IMR-90 (cell line): ENCODE data around the gene PHOSPHO1.
A peak's percentile ranks its signal among the peaks of the same experiment; 100 is the strongest.

Experiments
- CHD1 ChIP-seq: IDR thresholded peaks from 2 replicates; pipeline ENCODE4 v1.6.1; 2012; ENCODE audit warnings: low read depth, low read length, improper control_type of control experiment
- FOS ChIP-seq: fragments of 150-350 bp; IDR thresholded peaks from 2 replicates; pipeline ENCODE4 v1.6.1; 2016; ENCODE audit warnings: low read depth, low read length
- MAFK ChIP-seq: IDR thresholded peaks from 2 replicates; pipeline ENCODE4 v1.6.1; 2012; ENCODE audit warnings: low read depth, low read length, improper control_type of control experiment
- MAZ ChIP-seq: IDR thresholded peaks from 2 replicates; pipeline ENCODE4 v1.6.1; 2012; ENCODE audit warnings: low read depth, mild to moderate bottlenecking, low read length, improper control_type of control experiment, moderate library complexity, borderline replicate concordance
- POLR2A ChIP-seq: IDR thresholded peaks from 2 replicates; pipeline ENCODE4 v1.6.1; 2012; ENCODE audit warnings: mild to moderate bottlenecking, low read depth, low read length
- RAD21 ChIP-seq: IDR thresholded peaks from 2 replicates; pipeline ENCODE4 v1.6.1; 2012; ENCODE audit warnings: low read length, improper control_type of control experiment
- RCOR1 ChIP-seq: IDR thresholded peaks from 2 replicates; pipeline ENCODE4 v1.6.1; 2012; ENCODE audit warnings: mild to moderate bottlenecking, low read length, improper control_type of control experiment; ENCODE audit not compliant: insufficient replicate concordance
- RFX5 ChIP-seq: IDR thresholded peaks from 2 replicates; pipeline ENCODE4 v1.8.0; 2012; ENCODE audit warnings: low read depth, mild to moderate bottlenecking, low read length, moderate library complexity
- SMC3 ChIP-seq: fragments of 150-350 bp; IDR thresholded peaks from 2 replicates; pipeline ENCODE4 v1.6.1; 2016; ENCODE audit warnings: low read depth, mild to moderate bottlenecking, antibody characterized with exemption, low read length, moderate library complexity
- TF ChIP-seq, protein P1 (sequence below): conservative IDR thresholded peaks from 2 replicates; pipeline ENCODE4 v1.5.1; 2012; ENCODE audit warnings: mild to moderate bottlenecking, low read depth, low read length, improper control_type of control experiment
- TF ChIP-seq, protein P2 (sequence below): fragments of 150-350 bp; IDR thresholded peaks from 2 replicates; pipeline ENCODE4 v1.6.1; 2016; ENCODE audit warnings: low read depth, mild to moderate bottlenecking, low read length, moderate library complexity, borderline replicate concordance

GRCh38 chr17:49191917-49192741 is 38.5 kb downstream of the PHOSPHO1 start:
- TF ChIP-seq RAD21: no peak
- TF ChIP-seq CHD1: peak; percentile 95; the same call in 1 of the 2 replicates
- TF ChIP-seq, protein P1, sequence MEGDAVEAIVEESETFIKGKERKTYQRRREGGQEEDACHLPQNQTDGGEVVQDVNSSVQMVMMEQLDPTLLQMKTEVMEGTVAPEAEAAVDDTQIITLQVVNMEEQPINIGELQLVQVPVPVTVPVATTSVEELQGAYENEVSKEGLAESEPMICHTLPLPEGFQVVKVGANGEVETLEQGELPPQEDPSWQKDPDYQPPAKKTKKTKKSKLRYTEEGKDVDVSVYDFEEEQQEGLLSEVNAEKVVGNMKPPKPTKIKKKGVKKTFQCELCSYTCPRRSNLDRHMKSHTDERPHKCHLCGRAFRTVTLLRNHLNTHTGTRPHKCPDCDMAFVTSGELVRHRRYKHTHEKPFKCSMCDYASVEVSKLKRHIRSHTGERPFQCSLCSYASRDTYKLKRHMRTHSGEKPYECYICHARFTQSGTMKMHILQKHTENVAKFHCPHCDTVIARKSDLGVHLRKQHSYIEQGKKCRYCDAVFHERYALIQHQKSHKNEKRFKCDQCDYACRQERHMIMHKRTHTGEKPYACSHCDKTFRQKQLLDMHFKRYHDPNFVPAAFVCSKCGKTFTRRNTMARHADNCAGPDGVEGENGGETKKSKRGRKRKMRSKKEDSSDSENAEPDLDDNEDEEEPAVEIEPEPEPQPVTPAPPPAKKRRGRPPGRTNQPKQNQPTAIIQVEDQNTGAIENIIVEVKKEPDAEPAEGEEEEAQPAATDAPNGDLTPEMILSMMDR: peak; percentile 35; the same call in 1 of the 2 replicates
- TF ChIP-seq SMC3: 0 out of 2 replicates have a peak, but pooled peaks have one; percentile 4
- TF ChIP-seq RFX5: no peak
- TF ChIP-seq MAZ: no peak; the same call in 1 of the 2 replicates
- peak; percentile 55; the same call in 1 of the 2 replicates for TF ChIP-seq POLR2A
- TF ChIP-seq RCOR1: no peak
- TF ChIP-seq FOS: peak; percentile 97
- TF ChIP-seq, protein P2, sequence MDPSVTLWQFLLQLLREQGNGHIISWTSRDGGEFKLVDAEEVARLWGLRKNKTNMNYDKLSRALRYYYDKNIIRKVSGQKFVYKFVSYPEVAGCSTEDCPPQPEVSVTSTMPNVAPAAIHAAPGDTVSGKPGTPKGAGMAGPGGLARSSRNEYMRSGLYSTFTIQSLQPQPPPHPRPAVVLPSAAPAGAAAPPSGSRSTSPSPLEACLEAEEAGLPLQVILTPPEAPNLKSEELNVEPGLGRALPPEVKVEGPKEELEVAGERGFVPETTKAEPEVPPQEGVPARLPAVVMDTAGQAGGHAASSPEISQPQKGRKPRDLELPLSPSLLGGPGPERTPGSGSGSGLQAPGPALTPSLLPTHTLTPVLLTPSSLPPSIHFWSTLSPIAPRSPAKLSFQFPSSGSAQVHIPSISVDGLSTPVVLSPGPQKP: peak; percentile 89; the same call in 1 of the 2 replicates
- TF ChIP-seq MAFK: no peak
